ENCODE results near the gene LGALS7B.
"Not testable (repeated sequence)": the region's sequence is repeated elsewhere in the genome, so short reads cannot be mapped to it uniquely, and the experiment has no call there.

The LGALS7B gene

GRCh38 chr19:38788478-38789243 is at the start of gene LGALS7B:
Gene LGALS7B (plus strand): TSS chr19:38789200. CDS start chr19:38789227, 27 bp downstream.
- no peak for DNase-seq

DNA sequence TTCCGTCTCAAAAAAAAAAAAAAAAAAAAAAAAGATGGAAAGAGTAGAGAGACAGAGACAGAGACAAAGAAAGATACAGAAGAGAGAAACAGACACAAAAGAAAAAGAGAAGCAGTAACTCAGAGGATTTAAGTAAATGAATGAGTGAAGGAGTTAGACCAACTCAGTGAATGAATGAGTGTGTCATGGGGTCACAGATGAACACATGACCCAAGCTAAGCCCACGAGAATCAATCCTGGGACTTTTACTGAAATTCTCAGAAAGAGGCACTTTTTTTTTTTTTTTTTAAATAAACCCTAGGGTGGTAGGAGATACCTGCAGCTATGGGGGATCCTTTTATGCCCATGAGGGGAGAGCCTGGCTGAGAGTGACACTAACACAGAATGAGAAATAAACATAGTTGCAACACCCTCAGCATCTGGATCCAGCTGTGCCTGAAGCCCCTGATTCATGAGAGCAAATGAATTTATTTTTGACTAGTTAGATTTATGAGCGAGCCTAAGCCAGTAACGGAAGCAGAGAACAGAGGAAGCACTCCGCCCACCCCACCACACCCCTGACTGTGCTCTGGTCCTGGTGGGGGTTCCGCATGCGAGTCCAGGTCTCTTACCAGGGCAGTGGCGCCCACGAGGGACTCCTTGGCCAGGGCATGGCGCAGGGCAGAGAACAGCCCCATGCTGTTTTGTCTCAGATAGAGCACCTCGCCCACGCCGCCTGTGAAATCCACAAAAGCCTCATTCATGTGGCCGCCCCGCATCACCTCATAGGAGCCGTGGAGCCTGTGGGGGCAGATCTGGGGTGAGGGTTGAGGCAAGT is 49.4 kb upstream of the LGALS7B start:
- no peak for DNase-seq

DNA sequence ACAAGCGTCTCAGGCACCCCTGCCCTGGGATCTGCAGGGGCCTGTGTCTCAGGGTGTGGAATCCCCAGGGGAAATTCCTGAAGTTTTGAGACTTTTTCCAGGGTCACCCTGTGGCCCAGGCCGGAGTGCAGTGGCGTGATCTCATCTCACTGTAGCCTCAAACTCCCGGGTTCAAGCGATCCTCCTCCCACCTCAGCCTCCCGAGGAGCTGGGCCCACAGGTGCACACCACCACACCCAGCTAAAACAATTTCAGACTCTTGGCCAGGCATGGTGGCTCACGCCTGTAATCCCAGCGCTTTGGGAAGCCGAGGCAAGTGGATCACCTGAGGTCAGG is 48.8 kb upstream of the LGALS7B start:
- no peak for DNase-seq

- DNase-seq: no peak
Measured at GRCh38 chr19:38740932-38741331, 48.1 kb upstream of the LGALS7B start.

- DNase-seq: no peak
Measured at GRCh38 chr19:38741670-38742069, 47.3 kb upstream of the LGALS7B start.

DNA sequence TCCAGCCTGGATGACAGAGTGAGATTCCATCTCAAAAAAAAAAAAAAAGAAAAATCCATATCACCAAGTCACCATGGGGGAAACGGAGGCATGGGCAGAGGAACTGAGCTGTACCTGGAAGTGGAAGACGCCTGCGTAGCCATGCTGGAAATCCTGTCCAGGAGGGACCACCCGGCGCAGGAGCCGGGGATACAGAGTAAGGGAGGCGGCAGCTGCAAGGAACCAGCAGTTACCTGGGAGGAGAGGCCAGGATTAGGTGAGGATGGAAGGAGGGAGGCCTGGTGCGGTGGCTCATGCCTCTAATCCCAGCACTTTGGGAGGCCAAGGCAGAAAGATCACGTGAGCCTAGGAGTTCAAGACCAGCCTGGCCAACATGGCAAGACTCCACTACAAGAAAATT is 46.7 kb upstream of the LGALS7B start:
- DNase-seq: no peak

- no peak for DNase-seq
Measured at GRCh38 chr19:38742906-38743305, 46.1 kb upstream of the LGALS7B start.

DNA sequence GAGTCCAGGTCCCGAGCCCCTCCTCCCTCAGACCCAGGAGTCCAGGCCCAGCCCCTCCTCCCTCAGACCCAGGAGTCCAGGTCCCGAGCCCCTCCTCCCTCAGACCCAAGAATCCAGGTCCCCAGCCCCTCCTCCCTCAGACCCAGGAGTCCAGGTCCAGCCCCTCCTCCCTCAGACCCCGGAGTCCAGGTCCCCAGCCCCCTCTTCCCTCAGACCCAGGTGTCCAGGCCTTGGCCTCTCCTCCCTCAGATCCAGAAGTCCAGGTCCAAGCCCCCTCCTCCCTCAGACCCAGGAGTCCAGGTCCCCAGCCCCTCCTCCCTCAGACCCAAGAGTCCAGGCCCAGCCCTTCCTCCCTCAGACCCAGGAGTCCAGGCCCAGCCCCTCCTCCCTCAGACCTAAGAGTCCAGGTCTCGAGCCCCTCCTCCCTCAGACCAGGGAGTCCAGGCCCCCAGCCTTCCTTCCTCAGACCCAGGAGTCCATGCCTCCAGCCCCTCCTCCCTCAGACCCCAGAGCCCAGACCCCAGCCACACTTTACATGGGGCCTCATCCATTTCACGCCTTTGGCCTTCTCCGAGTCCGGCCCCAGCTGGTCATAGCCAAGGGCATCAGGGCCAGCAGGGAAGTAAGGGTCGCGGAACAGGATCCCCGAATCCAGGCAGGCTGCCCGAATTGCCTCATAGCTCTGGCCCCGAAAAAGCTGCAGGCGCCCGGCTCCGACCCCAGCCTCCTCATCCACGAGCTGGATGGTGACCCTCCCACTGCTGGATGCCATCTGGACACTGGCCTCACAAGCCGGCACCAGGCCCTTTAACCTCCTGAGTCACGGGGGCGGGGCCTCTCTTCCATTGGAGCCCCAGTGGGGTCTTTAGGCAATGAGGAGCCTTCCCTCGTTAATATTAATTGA is 45.4 kb upstream of the LGALS7B start:
- DNase-seq: no peak

GRCh38 chr19:38744298-38744681 is 44.7 kb upstream of the LGALS7B start, which contains the start of gene CAPN12:
Gene CAPN12 (minus strand): TSS chr19:38744474. CDS start chr19:38744165, 309 bp downstream.
- no peak for DNase-seq

DNA sequence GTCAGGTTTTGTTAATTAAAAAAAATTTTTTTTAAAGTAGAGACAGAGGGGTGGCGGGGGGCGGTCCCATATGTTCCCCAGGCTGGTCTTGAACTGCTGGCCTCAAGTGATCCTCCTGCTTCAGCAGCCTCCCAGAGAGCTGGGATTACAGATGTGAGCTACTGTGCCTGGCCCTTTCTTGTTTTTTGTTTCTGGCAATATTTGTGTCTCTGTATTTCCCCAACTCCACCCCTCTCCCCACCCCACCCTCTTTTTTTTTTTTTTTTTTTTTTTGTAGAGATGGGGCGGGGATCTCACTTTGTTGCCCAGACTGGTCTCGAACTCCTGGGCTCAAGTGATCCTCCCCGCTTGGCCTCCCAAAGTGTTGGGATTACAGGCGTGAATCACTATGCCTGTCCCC is 44.1 kb upstream of the LGALS7B start:
- no peak for DNase-seq

DNA sequence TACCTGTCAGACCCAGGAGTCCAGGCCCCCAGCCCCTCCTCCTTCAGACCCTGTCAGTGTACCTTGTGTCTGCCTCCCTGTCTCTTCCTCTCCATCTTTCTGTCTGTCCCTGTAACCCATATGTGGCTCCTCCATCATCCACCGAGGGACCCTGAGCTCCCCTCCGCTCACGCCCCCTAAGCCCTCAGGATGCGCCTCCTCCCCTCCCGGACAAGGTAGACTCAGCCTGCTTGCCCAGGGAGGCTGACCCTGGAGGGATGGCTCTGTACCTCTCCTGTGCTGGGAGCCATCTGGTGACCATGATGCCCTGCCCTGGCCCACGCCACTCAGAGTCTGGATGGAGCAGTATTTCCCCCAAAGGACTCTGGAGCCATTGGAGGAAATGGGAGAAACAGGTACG is 43.7 kb upstream of the LGALS7B start:
- DNase-seq: no peak

GRCh38 chr19:38753783-38754182 is 35.2 kb upstream of the LGALS7B start:
- not testable (repeated sequence) for DNase-seq

GRCh38 chr19:38754196-38754595 is 34.8 kb upstream of the LGALS7B start:
- DNase-seq: not testable (repeated sequence)

GRCh38 chr19:38759590-38760003 is 29.4 kb upstream of the LGALS7B start:
- no peak for DNase-seq

GRCh38 chr19:38760805-38761517 is 28.0 kb upstream of the LGALS7B start:
- not testable (repeated sequence) for DNase-seq

DNA sequence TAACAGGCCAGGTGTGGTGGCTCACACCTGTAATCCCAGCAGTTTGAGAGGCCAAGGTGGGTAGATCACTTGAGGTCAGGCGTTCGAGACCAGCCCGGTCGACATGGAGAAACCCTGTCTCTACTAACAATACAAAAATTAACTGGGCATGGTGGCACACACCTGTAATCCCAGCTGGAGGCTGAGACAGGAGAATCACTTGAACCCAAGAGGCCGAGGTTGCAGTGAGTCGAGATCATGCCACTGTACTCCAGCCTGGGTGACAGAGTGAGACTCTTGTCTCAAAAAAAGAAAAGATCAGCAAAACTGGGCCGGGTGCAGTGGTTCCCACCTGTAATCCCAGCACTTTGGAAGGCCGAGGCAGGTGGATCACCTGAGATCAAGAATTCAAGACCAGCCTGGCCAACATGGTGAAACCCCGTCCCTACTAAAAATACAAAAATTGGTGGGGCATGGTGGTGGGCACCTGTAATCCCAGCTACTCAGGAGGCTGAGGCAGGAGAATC is 27.1 kb upstream of the LGALS7B start:
- DNase-seq: not testable (repeated sequence)

DNA sequence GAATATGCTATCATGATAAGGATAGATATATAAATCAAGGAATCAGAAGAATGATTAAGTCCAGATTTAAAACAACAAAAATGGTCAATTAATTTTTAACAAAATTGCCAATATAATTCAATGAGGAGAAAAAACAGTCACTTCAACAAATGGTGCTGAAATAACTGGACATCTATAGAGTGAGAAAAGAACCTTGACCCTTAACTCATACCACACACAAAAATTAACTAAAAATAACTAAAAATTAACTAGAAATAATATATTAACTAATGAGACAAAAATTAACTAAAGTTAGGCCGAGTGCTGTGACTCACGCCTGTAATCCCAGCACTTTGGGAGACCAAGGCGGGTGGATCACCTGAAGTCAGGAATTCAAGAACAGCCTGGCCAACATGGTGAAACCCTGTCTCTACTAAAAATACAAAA is 25.2 kb upstream of the LGALS7B start:
- DNase-seq: no peak

DNA sequence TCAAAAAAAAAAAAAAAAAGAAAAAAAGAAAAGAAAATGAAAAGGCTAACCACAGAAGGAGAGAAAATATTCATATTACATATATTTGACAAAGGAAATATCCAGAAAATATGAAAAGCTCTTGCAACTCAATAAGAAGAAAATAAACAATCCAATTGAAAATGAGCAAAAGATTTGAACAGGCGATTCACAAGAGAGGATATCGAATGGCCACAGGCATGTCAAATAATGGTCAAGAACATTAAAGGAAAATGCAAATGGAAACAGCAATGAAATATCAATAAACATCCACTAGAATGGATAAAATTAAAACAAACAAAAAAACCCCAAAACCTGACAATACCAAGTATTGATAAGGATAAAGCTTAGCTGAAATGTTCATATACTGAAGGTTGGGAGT is 23.8 kb upstream of the LGALS7B start:
- DNase-seq: no peak

DNA sequence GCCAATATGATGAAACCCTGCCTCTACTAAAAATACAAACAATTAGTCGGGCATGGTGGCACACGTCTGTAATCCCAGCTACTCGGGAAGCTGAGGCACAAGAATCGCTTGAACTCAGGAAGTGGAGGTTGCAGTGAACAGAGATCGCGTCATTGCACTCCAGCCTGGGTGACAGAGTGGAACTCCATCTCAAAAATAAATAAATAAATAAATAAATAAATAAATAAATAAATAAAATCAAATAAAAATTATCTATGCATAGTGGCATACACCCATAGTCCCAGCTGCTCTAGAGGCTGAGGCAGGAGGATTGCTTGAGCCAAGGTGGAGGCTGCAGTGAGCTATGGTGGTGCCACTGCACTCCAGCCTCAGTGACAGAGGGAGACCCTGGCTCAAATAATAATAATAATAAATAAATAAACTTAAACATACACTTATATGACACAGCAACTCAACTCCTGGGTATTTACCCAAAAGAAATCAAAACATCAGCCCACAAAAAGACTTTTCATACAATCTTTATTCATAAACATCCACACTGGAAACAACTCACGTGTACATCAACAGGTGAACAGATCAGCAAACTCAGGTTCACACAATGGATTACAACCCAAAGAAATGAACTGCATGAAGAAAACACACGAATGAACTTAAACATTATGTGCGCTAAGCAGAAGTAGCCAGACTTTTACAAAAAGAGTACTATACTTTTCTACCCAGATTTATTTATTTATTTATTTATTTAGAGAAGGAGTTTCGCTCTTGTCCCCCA is 22.5 kb upstream of the LGALS7B start:
- DNase-seq: no peak

DNA sequence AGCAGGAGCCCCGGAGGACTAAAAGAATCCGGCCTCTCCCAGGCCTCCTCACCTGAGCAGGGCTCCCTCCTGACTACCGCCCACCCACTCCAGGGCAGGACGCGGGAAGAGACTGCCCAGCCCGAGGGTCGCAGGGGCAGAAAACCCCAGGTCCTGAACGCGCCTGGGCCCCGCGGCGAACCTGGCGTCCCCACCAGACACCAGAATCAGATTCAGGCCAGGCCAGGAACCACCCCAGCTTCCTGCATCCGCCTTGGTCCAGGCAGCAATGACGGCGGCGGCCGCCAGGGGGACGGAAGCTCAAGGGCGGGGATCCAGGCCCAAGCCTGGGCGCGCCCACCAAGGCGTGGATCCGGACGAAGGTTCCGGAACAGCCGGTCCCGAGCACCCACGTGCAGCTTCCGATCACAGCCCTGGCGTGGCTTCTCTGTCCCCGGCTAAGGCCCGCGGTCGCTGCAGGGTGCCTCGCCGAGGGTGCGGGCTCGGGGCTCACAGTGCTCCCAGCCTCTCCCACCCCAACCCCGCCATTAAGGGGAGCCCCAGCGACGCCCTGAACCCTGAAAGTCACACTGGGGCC is 19.3 kb upstream of the LGALS7B start:
- no peak for DNase-seq
